Right ventricle myocardium superior (tissue), 1 donor: ENCODE measurements around the gene RBFA. TPM values are rescaled to one million over a fixed set of nuclear protein-coding genes. Genes with fewer than 3 reads are reported as not detected.
"Not testable (repeated sequence)": the region's sequence is repeated elsewhere in the genome, so short reads cannot be mapped to it uniquely, and the experiment has no call there.

ENCODE experiments used
- ATAC-seq: fragments of 200-7000 bp; cut with Tn5 transposase; one replicate; pipeline ENCODE4 v1.9.1; 2020; ENCODE audit warnings: mild to moderate bottlenecking; ENCODE audit not compliant: poor library complexity
- DNase-seq: peaks from one replicate; pipeline ENCODE4 v3.0.0-alpha.2; 2020
- intact Hi-C: fragments of 100-400 bp; cut with DNase I; formaldehyde crosslinking; loops from one replicate; pipeline ENCODE4 v1.11.2; 2022
- total RNA-seq: library from RNA; stranded (reverse); fragmentation: NEBNext Ultra II Directional; extraction: Animal tissue kit (Norgen Biotek cat#: 25700); gene quantifications from one replicate; pipeline ENCODE4 v1.2.1, GENCODE V29; 2021
- donor health status: DM: no; HTN: yes; CAD: no; lungs with severe emphysema.

The RBFA gene
- total RNA-seq, 1 donor from 2014 or later, result 19.1 TPM

DNA sequence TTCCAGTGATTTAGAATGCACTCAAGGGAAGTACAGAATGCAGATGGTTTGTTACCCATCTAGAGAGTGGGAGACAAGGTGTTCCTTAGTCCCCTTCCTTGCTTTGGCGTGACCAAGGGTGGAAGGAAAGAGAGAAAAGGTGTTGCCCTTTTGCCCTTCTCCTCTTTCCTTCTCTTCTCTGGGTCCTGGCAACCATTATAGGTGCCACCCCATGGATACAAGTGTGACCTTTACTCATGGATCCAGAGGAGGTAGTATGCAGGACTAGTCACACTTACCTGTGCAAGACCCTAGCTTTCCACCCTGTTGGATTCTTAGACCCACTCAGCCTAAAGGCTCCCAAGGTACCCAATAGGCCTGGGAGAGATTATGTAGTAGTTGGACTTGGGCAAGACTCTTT, 11.6 kb upstream of the RBFA start:
- intact Hi-C loops, result no loop called here
- ATAC-seq (no peak), DNase-seq (no peak)

DNA sequence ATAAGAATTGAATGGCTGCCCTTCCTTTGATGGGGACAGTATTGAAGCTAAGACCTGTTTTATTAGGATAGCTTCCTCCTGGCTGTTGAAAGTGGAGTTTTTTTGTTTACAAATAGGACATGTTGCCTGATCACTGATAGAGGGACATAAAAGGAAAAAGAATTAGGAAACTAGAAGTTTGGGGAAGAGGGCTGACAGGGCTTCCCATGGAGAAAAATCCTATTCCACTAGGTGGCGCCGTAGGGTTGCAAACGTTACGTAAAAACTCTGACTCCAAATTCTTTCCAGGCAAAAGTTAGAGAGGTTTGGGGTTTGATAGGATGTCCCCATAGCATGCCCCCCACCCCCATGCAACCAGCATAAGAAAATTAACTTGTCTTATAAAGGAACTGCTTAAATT, 11.1 kb upstream of the RBFA start:
- ATAC-seq (no peak), DNase-seq (no peak)
- intact Hi-C loops, result no loop called here

DNA sequence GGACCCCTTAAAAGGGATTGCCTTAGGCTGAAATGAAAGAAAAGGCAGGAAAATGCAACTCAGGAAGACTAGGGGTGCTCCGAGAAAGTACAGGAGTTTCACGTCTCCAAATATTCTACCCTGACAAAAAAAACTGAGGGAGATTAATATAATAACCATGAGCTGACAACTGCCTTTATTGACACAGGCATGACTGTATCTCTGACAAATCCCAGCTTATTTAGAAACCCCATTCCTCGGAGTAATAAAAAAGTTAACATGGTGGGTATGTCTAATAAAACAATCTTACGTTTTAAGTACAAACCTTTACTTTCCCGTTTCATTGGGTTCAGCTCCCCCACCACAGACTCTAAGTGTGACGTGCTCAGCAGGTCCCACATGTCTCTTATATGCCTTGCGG, 7.9 kb upstream of the RBFA start:
- intact Hi-C loops, result no loop called here

DNA sequence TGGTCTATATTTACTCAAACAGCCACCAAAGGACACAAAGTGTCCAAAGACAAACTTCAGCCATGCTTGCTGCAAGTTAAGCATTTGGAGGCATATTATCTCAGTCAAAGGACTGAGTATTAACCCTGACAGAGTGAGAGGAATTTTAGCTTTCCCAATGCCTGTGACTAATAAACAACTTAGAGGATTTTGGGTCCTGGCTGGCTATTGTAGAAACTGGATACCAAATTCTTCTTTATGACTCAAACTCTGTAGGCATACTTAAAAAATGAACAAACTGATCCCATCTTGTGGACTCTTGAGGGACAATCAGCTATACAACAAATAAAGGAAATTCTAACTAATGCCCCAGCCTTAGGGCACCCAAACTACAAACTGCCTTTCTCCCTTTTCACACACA, 6.5 kb upstream of the RBFA start:
- ATAC-seq, DNase-seq, intact Hi-C loops: not testable (repeated sequence)

More for the DNA sequence above, 7.9 kb upstream of the RBFA start:
- DNase-seq, result no peak
- ATAC-seq, result no peak

DNA sequence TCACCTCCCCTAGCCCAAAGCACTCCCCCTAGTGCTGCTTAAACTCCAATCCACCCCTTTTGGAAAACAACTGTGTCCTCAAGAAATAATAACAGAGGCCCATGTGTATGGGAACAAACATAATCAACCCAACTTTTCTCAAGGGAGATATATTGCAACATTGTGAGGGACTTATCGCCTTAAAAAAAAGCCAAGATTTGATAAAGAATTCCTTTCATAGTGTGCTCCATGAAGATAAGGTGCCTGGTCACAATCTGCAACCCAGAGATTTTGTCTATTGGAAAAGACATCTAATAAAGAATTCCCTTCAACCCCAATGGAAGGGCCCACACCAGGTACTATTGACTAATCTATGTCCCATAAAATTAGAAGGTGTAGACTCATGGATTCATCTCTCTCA, 4.5 kb upstream of the RBFA start:
- DNase-seq (no peak), ATAC-seq (no peak)
- intact Hi-C loops, result loop anchor here (10.0 kb wide), 1 partner anchor 75 kb away; the partner anchor contains the start of gene SLC66A2

DNA sequence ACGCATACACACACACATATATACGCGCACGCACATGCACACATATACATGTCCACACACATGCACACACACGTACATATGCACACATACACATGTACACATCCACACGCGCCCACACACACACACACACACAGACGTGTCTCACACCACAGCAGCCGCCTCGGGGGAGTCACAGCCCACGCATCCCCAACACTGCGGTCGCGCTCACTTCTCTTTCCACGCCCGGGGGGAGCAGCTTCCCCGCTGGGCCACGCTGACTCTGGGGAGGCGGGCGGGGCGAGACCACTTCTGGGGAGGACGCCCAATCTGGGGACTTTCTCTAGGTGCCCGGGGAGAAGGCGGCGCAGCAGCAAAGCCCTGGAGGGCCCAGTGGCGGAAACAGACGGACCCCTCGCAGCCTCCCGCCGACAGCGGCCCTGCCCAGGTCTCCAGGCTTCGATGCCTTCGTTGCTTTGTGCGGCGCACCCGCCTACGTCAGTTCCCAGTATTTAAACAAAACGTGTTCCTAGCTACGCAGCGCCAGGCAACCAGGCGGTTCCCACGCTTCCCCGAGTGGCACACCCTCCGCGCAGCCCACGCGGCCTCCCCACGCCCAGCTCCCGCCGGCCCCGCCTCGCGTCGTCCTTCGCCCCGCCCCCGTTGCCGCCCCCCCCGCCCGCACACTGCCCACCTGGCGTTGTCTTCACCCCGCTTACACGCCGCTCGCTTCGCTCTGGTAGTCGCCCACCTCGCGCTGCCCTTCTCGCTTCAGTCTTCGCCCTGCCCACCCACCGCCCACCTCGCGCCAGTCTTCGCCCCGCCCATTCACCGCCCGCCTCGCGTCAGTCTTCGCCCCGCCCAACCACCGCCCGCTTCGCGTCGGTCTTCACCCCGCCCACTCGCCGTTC, 810 bp upstream of the RBFA start:
- DNase-seq (peak; percentile 91), ATAC-seq (peak; percentile 70)
- intact Hi-C loops, result loop anchor here (10.0 kb wide), 1 partner anchor 79 kb away; the partner anchor contains the start of gene SLC66A2

DNA sequence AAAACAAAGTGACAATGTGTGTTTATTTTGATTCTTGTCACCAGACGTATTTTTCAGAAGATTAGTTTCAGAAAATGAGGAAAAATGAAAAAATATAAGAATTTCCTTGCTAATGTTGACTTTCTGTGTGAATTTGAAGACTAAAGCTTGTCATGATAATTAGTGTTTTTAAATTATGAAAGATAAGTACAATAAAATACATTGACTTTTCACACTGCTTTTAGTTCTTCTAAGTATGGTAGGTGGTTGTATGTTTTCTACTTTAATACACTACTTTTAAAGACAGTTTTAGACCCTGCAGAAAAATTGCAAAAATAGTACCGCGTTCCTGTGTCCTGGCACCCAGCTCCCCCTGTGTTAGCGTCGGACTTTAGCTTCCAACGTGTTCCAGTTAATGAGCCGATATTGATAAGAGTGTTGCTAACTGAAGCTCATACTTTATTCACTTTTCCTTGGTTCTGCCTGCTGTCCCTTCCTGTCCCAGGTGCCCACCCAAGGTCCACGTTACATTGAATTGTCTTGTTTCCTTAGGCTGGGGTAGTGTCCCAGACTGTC, 695 bp downstream of the RBFA start:
- DNase-seq, result no peak
- intact Hi-C loops, result loop anchor here (10.0 kb wide), 1 partner anchor 80 kb away; the partner anchor contains the start of gene SLC66A2
- no peak for ATAC-seq

DNA sequence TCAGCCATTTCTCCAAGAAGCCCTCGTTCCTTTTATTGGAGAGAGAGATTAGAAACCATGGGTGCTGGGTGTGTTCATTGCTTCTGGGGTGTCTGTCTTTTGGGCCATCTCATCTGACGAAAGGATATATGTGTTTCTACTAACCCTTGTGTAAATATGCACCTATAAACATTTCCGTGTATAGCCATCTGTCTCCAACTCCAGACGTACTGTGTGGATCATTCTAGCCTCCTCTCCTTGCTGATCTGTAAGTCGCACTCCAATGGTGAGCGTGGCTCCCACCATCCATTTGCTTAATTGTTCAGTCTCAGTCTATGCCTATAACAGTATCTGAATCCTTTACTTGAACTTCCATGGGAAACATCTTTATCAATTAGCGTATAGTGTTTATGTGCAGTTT, 1.8 kb downstream of the RBFA start:
- intact Hi-C loops, result loop anchor here (10.0 kb wide), 1 partner anchor 81 kb away; the partner anchor contains the start of gene SLC66A2
- no peak for ATAC-seq
- DNase-seq, result no peak

DNA sequence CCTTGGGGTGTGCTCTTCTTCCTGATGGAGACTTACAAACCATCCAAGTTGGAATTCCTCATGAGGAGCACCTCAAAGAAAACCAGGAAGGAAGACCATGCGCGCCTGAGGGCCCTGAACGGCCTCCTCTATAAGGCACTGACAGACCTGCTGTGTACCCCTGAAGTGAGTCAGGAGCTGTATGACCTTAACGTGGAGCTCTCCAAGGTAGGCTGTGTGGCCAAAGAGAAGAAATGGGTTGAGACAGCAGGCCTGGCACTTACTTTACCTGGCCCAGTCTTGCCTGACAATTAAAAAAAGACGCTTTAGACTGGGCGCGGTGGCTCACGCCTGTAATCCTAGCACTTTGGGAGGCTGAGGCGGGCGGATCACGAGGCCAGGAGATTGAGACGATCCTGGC, 3.1 kb downstream of the RBFA start:
- ATAC-seq (no peak), DNase-seq (no peak)
- intact Hi-C loops, result loop anchor here (10.0 kb wide), 1 partner anchor 82 kb away; the partner anchor contains the start of gene SLC66A2

DNA sequence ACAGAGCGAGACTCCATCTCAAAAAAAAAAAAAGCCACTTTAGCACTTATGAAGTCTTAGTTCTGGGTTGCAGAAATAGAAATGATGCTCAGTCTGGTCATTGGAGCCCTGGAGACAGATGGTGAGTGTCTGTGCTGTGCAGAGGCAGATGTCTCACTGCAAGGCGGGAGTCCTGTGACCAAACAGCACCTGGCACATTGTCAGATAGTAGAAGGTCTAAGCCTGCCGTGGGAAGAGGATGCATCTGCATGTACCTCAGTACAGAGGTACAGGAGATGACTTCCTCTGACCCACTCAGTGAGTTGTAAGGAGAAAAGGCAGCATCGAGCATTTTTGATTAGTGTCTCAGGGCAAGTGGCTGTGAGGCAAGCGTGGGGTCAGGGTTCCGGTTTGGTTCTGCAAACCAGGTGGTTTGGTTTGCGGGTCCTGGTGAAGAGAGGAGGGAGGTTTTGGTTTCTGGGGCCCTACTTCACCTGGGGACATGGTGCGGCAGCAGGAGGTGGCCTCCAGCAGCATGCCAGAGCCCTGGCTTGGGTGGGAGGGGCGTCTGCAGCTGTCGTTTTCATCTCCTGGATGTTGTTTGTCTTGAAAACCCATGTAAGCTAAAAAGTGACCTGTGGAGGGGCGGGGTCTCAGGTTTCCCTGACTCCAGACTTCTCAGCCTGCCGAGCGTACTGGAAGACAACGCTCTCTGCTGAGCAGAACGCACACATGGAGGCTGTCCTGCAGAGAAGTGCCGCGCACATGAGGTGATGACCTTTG, 3.8 kb downstream of the RBFA start:
- intact Hi-C loops, result loop anchor here (10.0 kb wide), 1 partner anchor 83 kb away; the partner anchor contains the start of gene SLC66A2
- DNase-seq, result no peak

DNA sequence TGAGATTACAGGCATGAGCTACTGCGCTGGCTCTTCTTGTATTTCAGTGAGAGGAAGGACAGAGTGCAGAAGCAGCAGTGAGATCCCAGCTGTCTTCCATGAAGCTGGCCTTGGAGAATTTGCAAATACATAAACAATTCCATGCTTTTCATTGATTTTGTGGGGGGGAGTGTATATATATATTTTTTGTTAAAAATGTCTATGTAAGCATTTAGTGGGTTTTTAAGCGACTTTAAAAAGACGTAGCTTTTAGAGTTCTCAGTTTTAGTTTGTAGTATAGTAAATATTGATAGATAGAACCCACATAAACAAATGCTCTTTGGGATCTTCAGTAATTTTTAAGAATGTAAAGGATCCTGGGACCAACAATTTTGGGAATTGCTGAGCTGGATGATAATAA, 6.3 kb downstream of the RBFA start:
- ATAC-seq (no peak), DNase-seq (no peak)
- intact Hi-C loops, result no loop called here

More for the DNA sequence above, 3.8 kb downstream of the RBFA start:
- no peak for ATAC-seq

DNA sequence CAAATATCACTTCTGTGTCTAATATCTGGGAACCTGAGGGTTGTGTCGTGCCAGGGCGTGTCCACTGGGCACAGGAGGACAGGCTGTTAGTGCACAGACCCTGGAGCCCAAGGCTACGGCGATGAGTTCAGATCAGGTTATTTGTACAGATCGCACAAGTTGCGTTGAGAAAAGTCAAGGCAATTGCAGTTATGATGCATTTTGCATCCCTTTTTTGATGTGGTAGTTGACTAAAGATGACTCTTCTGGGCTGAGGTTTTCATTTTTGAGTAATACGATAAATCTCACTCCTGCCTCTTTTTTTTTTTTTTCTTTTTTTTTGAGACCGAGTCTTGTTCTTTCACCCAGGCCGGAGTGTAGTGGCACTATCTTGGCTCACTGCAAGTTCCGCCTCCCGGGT, 7.2 kb downstream of the RBFA start:
- ATAC-seq, result no peak
- intact Hi-C loops, result no loop called here
- DNase-seq, result no peak

DNA sequence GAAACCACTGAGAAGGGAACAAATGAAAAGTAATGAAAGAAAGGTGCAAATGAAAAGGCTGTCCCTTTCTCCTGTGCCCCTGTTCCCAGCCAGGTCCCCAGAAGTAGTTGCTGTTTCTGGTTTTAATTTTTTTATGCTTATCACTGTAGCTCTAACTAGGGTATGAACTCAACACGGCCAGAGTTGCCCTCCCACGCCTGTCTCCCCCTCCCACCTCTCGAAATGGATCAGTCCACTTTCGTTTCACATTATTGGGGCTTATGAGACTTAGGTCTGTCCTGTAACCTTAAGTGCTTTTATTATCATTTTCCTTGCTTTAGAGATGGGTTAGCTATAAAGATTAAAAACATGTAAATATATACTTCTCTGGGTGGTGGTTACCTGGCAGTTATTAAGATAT, 8.6 kb downstream of the RBFA start:
- intact Hi-C loops, result no loop called here
- ATAC-seq, result no peak
- no peak for DNase-seq

DNA sequence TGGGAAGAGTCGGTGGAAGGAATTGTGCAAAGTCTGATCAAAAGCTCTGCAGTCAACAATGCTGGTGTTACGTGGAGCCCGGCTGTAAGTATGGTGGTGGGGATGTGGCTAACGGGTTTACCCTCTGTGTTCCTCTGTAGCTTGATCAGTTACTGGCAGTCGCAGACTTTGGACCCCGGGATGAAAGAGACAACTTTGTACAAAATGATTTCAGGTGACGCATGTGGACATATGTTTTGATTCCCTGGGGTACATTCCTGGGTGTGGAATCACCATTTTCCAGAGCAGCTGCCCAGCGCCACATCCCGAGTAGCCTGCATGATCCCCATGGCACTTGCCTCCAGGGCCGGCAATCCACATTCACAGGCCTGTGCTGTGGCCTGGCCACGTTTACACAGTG, 9.8 kb downstream of the RBFA start:
- intact Hi-C loops, result no loop called here
- ATAC-seq (no peak), DNase-seq (no peak)

DNA sequence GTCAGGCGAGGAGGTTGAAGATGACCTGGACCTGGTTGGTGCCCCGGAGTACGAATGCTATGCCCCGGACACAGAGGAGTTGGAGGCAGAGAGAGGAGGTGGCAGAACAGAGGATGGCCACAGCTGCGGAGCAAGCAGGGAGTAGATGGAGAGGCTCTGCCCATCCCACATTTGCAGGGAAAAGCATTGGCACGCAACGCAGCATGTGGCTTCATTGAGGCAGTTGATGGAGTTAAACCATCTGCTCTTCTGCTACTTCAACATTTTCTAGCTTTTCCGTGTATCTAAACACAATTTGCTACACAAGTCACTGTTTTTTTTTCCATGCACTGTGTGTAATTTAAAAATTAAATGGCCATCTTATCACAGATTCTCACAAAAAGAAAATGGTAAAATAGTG, 11.8 kb downstream of the RBFA start:
- DNase-seq (no peak), ATAC-seq (no peak)
- intact Hi-C loops, result no loop called here

DNA sequence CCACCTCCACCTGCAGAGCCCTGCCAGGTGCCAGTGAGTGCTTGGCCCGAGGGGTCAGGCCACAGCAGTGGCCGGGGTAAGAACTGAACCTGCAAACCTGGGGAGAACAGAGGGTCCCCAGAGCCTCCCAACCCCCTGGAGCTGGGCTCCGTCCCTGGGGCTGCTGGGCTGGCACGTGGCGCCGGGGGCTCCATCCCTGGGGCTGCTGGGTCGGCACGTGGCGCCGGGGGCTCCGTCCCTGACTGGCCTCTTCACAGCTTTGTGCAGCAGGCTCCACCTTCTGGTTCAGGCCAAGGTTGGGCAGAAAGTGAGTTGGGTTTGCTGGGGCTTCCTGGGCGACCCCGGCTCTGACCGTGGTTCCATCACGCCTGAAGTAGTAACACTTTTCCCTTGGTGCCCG, 12.2 kb downstream of the RBFA start:
- intact Hi-C loops, result no loop called here

DNA sequence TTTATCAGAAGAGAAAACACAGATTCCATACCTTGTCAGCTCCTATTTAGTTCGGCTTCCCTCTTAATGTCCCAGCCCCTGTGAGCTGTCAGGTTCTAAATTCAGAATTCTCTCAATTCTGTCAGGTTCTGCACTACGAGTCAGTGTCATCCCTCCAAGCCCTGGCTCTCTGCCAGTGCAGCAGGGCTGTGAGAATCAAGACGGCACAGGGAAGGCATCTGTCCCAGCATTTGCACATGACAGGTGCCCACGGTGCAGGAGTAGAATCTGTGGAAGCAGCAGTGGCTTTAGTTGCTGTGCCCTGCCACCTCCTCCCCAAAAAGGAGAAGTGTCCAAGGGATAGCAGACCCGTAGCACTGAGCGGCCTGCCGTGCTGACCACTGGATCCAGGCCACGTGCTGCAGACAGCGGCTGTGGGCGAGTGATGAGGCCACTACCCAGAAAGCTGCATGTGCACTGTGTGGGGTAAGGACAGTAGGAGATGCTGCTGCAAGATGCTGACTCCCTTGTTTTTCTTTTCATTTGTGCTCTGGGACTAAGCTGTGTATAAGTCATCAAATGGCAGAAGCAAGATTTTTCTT, 12.8 kb downstream of the RBFA start:
- DNase-seq, result no peak
- intact Hi-C loops, result no loop called here
- no peak for ATAC-seq

More for the DNA sequence above, 12.2 kb downstream of the RBFA start:
- ATAC-seq (no peak), DNase-seq (no peak)

DNA sequence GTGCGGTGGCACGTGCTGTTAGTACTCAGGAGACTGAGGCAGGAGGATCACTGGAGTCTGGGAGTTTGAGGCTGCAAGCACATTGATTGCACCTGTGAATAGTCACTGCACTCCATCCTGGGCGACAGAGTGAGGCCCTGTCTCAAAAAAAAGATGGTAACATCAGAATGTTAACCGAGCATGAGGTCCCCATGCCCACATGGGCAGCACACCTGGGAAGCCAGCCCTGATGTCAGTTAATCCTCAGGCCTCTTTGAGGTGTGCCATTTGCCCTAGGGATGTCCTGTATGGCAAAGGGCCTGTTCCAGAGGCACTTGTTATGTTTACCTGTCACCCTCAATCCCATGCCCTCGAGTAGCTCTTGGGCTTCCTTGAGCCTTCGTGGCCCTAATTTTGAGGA, 16.6 kb downstream of the RBFA start:
- ATAC-seq (no peak), DNase-seq (no peak)
- intact Hi-C loops, result no loop called here

DNA sequence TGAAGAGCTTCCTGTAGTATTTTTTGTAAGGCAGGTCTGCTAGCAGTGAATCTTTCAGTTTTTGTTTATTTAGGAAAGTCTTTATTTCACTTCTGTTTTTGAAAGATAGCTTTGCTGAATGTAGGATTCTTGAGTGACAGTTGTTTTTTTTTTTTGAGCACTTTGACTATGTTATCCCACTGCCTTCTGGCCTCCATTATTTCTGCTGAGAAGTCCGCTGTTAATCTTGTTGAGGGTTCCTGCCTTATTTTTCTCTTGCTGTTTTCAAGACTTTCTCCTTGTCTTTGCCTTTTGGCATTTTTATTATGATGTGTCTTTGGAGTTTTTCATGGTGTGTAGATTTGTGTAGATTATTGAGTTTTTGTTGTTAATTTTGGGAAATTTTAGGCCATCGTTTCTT, 21.9 kb downstream of the RBFA start:
- DNase-seq (no peak), ATAC-seq (no peak)
- intact Hi-C loops, result no loop called here
